Measurements from ENCODE around the gene FOLR2.

The FOLR2 gene

GRCh38 chr11:72218251-72218745 is 1.7 kb downstream of the FOLR2 start:
- CTCF ChIA-PET, result no interaction called here

GRCh38 chr11:72220696-72221363 is 4.2 kb downstream of the FOLR2 start:
- ChIA-PET POLR2A (interaction anchor here (6.4 kb wide), 1 partner anchor 16 kb away, joined by 45 read pairs; no protein-coding TSS in a partner anchor), CTCF (no interaction called here)

More at GRCh38 chr11:72218251-72218745, 1.7 kb downstream of the FOLR2 start:
- no peak for DNase-seq (ENCODE audit: extremely low spot score)
- POLR2A ChIA-PET, result interaction anchor here (0.9 kb wide), 1 partner anchor 12 kb away, joined by 3 read pairs; no protein-coding TSS in a partner anchor
- TF ChIP-seq BHLHE40 (IDR thresholded peaks at IDR 0.05; ENCODE audit: borderline replicate concordance) (no peak), FOXA1 (IDR thresholded peaks at IDR 0.05) (no peak), CTBP1 (IDR thresholded peaks at IDR 0.05; ENCODE audit: borderline replicate concordance) (no peak), SP1 (IDR thresholded peaks at IDR 0.05) (no peak), ARNT (IDR thresholded peaks at IDR 0.05) (no peak), L3MBTL2 (conservative IDR thresholded peaks at IDR 0.05) (no peak), NFRKB (IDR thresholded peaks at IDR 0.05) (no peak), SUZ12 (IDR thresholded peaks at IDR 0.05) (no peak), FOXM1 (IDR thresholded peaks at IDR 0.05; ENCODE audit: borderline replicate concordance) (no peak)

GRCh38 chr11:72221386-72222075 is 4.9 kb downstream of the FOLR2 start:
- POLR2A ChIA-PET, result interaction anchor here (6.4 kb wide), 1 partner anchor 15 kb away, joined by 45 read pairs; no protein-coding TSS in a partner anchor
- CTCF ChIA-PET, result interaction anchor here (0.6 kb wide), 1 partner anchor 69 kb away, joined by 8 read pairs; no protein-coding TSS in a partner anchor

More at GRCh38 chr11:72220696-72221363, 4.2 kb downstream of the FOLR2 start:
- TF ChIP-seq SP1 (IDR thresholded peaks at IDR 0.05) (no peak), NFRKB (IDR thresholded peaks at IDR 0.05) (no peak), ZNF384 (IDR thresholded peaks at IDR 0.05) (no peak), L3MBTL2 (conservative IDR thresholded peaks at IDR 0.05) (no peak), HDGF (IDR thresholded peaks at IDR 0.05; ENCODE audit: borderline replicate concordance) (no peak), PKNOX1 (IDR thresholded peaks at IDR 0.05) (no peak), FOXM1 (IDR thresholded peaks at IDR 0.05; ENCODE audit: borderline replicate concordance) (no peak), FOXK2 (IDR thresholded peaks at IDR 0.05) (no peak), SUZ12 (IDR thresholded peaks at IDR 0.05) (no peak), BHLHE40 (IDR thresholded peaks at IDR 0.05; ENCODE audit: borderline replicate concordance) (no peak), ELF4 (IDR thresholded peaks at IDR 0.05) (no peak), ARNT (IDR thresholded peaks at IDR 0.05) (no peak), FOXA1 (IDR thresholded peaks at IDR 0.05) (no peak), CTBP1 (IDR thresholded peaks at IDR 0.05; ENCODE audit: borderline replicate concordance) (no peak), LEF1 (IDR thresholded peaks at IDR 0.05; ENCODE audit: borderline replicate concordance) (no peak), TARDBP (IDR thresholded peaks at IDR 0.05) (no peak)
- DNase-seq (ENCODE audit: extremely low spot score), result no peak

GRCh38 chr11:72222106-72222891 is 5.7 kb downstream of the FOLR2 start:
- CTCF ChIA-PET, result interaction anchor here (0.6 to 1.9 kb wide), 2 partner anchors 14 to 70 kb away, joined by 7 to 8 read pairs; no protein-coding TSS in a partner anchor
- DNase-seq (ENCODE audit: extremely low spot score), result no peak
- TF ChIP-seq ZNF384 (IDR thresholded peaks at IDR 0.05) (no peak), FOXA1 (IDR thresholded peaks at IDR 0.05) (no peak), HDGF (IDR thresholded peaks at IDR 0.05; ENCODE audit: borderline replicate concordance) (no peak), CTBP1 (IDR thresholded peaks at IDR 0.05; ENCODE audit: borderline replicate concordance) (no peak), SUZ12 (IDR thresholded peaks at IDR 0.05) (no peak), BHLHE40 (IDR thresholded peaks at IDR 0.05; ENCODE audit: borderline replicate concordance) (no peak), ARNT (IDR thresholded peaks at IDR 0.05) (no peak), ELF4 (IDR thresholded peaks at IDR 0.05) (no peak), LEF1 (IDR thresholded peaks at IDR 0.05; ENCODE audit: borderline replicate concordance) (no peak), PKNOX1 (IDR thresholded peaks at IDR 0.05) (no peak), NFRKB (IDR thresholded peaks at IDR 0.05) (no peak), TARDBP (IDR thresholded peaks at IDR 0.05) (no peak), L3MBTL2 (conservative IDR thresholded peaks at IDR 0.05) (no peak), FOXK2 (IDR thresholded peaks at IDR 0.05) (no peak), FOXM1 (IDR thresholded peaks at IDR 0.05; ENCODE audit: borderline replicate concordance) (no peak), SP1 (IDR thresholded peaks at IDR 0.05) (no peak)
- POLR2A ChIA-PET, result interaction anchor here (6.4 kb wide), 1 partner anchor 14 kb away, joined by 45 read pairs; no protein-coding TSS in a partner anchor

More at GRCh38 chr11:72221386-72222075, 4.9 kb downstream of the FOLR2 start:
- no peak for DNase-seq (ENCODE audit: extremely low spot score)
- no peak for TF ChIP-seq NFRKB (IDR thresholded peaks at IDR 0.05)
- TF ChIP-seq TARDBP (IDR thresholded peaks at IDR 0.05), result no peak
- no peak for TF ChIP-seq HDGF (IDR thresholded peaks at IDR 0.05; ENCODE audit: borderline replicate concordance)
- TF ChIP-seq FOXM1 (IDR thresholded peaks at IDR 0.05; ENCODE audit: borderline replicate concordance), result no peak
- no peak for TF ChIP-seq LEF1 (IDR thresholded peaks at IDR 0.05; ENCODE audit: borderline replicate concordance)
- TF ChIP-seq ELF4 (IDR thresholded peaks at IDR 0.05), result no peak
- TF ChIP-seq SP1 (IDR thresholded peaks at IDR 0.05), result no peak
- no peak for TF ChIP-seq SUZ12 (IDR thresholded peaks at IDR 0.05)
- TF ChIP-seq FOXK2 (IDR thresholded peaks at IDR 0.05), result no peak
- TF ChIP-seq PKNOX1 (IDR thresholded peaks at IDR 0.05), result no peak
- no peak for TF ChIP-seq FOXA1 (IDR thresholded peaks at IDR 0.05)
- no peak for TF ChIP-seq CTBP1 (IDR thresholded peaks at IDR 0.05; ENCODE audit: borderline replicate concordance)

Data from HEK293T (cell line).